Measurements from ENCODE around the gene QDPR.
A peak's percentile ranks its signal among the peaks of the same experiment; 100 is the strongest.
"Not testable (repeated sequence)": the region's sequence is repeated elsewhere in the genome, so short reads cannot be mapped to it uniquely, and the experiment has no call there.

QDPR gene

DNA sequence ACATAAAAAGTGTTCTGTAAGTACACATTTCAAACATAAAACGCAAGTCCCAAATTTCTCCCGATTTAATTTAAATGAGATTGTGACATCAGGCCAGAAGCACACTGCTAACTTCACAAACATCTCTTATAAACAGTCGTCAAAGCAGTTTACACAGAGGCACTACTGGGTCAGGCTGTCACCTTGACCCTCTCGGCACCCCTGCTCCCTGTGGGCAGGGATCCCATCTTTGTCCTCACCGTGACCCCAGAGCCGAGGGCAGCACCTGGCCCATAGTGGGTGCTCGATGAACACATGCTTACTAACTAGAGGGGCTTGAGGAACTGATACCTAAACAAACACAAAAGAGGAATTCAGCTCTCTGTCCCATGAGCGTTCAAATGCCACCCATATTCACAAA lies 22.2 kb downstream of the QDPR start:
- DNase-seq, result no peak

DNA sequence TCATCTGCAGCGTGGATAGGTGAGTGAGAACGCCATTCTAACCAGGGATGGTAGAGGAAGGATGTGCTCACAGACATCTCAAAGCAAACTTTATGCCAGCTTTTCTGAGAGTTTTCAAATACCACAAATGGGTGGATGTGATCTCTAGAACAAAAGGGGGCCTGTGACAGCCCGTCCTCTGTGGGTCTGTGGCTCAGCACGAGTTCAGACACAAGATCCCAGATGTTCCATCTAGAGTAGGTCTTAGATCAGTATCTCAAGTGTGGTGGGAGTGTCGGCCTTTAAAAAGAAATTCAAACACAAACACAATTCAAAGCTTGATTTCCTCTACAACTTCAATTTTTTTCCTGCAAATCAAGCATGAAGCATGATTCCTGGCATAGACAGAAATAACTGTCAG lies 22.8 kb downstream of the QDPR start:
- no peak for DNase-seq

DNA sequence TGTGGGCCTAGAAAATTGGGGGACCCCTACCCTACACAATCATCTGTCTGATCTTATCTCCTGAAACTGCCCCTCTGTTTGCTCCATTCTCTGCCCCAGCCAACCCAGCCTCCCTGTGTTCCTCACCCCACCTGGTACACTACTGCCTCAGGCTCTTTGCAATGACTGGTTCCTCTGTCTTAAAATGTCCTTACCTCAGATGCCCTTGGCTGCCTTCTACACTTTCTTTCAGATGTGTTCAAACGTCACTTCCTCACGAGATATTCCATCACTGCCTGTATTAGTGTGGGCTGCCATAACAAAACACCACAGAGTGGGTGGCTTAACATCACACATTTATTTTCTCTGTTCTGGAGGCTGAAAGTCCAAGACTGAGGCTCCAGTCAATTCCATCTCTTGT lies 29.2 kb downstream of the QDPR start:
- DNase-seq, result no peak

DNA sequence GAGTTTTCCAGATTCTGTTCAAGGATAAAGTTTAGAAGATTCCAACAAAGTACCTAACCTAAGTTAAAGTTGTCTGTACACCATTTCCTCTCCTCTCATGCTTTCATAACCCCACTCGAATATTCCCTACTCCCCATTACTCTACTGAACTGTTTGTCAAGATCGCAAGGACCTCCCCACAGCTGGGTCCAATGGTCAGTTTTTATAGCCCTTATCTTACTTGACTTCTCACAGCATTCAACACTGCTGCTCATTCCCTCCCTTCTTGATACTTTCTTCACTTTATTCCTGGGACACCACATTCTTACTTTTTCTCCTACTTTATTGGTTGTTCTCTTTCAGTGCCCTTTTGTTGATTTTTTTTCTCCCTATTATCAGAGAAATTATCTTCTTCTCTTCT lies 30.9 kb downstream of the QDPR start:
- no peak for DNase-seq

DNA sequence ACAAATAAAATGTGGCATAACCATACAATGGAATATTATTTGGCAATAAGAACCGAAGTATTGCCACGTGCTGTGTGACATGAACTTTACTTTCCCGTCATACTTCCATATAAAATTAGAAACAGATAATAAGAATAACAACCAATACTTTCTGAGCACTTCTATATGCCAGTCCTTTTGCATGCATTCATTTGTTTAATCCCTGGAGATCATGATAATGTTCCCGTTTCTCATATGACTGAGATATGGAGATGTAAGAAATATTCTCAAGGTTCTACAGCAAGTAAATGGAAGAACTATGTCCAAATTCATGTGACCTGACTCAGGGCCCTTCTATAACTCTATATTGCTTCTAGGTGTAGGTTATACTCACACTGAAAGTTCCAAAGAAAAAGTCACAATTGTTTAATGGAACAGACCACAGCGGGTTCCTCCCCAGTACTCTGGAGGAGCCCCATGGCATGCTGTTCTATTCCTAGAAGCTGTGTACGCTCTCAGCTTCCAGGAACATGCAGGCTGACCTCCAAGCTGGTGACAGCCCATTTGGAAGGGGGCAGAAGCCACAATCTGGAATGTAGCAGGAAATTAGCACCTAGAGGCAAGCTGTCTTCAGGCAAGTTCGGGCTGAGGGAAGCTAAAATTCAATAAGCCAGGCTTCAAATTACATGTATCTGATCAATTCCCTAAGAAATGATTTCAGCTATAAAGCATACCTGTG lies 31.5 kb downstream of the QDPR start:
- DNase-seq, result no peak

DNA sequence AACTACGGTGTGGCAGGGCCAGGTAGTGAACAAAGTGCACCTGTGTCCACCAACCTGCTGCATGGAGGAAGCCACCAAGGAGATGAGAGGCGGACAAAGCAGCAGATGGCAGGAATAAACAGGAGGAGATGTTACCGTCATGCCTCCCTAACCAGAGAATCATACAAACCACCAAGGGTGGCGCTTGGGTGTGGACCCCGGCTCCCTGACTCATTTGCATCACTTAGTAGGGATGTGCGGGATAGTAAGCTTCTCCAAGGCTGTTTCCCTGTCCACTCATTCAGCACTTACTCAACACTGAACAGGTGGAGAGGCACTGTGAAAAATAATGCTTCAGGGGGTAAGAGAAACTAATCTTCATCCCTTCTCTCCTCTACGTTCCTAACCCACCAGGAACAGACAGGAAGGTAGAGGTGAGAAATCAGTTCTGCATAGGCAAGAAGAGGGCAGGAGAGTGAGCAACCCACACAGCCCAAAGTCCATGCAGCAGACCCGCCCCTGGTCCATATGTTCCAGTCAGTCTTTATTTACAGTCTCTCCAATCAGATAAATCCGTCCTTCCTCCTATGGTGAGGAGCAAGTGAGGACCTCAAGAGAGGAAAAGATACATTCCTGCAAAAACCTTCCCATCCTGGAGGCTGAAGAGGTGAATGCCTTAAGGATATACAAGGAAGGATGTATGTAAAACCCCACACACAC lies 34.0 kb downstream of the QDPR start:
- DNase-seq, result no peak

DNA sequence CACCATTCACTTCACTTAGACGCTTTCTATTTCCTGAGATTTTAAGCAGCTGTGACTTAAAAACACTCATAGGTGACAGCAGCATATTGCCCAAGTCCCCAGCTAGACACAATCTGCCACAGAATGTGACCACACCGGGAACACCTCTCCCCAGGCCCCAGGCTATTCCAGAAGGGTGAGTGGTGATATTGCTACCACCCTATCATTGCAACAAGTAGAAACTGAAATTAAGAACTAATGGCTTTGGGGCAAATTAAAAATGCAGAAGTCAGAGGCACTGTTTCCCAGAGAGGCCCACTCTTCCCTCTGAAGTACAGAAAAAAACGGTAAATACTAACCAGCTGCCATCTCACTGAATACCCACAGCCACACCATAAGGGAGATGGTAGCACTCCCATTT lies 35.0 kb downstream of the QDPR start:
- no peak for DNase-seq

DNA sequence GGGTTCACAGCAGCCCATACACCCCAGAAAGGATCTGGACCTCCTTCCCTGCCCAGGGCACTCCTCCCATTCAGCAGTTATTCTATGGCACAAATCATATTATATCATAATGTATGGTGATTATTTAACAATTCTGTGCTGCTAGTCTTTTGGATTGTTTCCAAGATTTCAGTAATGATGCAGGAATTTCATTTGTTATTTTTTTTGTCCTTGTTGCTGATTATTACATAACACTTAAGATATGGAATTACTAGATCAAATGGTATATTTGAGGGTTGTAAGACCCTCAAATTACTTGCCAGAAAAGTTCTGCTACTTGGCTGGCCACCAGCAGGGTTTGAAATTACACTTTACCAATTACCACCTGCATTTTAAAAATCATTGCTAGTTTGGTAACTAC lies 36.4 kb downstream of the QDPR start:
- no peak for DNase-seq

DNA sequence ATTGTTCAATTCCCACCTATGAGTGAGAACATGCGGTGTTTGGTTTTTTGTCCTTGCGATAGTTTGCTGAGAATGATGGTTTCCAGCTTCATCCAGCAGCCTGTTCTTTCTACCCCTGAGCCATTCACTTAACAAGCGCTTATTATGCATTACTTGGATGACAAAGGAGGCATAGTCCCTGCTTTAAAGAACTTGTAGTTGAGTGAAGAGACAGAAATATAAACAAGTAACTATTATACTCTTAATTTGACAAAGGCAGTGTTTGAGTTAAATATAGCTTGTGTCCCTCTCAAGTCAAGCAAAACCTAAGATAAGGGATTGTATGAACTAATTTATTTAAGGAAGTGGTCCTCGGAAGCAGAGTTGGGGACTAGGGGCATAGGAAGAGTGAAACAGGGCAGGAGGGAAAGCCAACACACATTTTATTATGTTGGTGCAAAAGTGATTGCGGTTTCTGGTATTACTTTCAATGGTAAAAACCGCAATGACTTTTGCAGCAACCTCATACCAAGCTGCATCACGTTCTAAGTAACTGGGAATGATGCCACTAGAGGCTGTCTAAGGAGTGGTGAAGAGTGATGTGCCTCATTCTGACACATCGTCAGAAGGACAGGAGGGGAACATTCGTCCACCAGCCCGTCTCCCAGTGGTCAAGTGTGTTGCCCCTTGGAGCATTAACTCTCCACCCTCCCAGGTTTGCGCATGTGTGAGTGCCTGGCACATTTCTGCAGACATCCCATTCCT lies 41.8 kb downstream of the QDPR start:
- no peak for DNase-seq

DNA sequence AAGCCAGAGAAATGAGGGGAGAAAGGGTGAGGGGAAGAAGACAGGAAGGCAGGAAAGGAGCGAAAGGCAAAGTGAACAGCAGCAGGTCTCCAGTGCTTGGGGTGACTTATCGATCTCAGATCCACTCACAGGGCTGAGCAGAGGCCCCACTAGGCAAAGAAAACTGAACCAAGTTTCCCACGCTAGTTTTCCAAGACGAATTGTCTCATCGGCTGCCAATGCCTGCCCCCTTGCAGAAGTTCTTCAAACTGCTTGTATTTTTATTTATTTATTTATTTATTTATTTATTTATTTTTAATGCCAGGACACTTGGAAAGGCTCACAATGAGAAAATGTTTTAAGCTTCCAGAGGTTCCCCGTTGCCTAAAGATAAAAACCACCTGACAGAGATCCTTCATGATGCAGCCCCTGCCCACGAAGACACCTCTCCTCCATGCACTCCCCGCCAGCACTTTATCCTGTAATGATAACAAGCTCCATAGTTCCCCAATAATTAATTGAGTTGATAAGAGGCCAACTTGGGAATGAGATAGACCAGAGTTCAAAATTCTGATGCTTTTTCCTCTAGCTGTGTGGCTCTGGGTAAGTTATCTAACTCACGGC lies 43.2 kb downstream of the QDPR start:
- no peak for DNase-seq

DNA sequence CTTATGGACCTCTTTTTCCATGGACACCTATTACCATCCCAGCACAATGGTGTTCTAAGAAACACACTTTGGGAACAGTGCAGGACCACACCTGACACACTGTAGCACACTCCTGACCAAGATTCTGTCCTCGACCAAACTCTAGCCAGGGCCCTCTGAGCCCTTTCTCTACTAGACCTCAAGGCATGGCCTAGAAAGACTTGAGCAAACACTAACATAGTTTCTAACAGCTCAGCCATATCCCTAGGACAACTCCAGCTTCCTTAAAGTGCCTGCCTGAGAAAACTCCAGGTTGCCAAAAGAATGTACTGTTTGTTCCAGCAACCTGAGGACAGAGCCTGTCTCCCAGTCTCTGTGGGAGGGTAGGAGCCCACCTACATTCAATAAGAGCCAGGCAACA lies 48.3 kb downstream of the QDPR start:
- DNase-seq, result no peak

DNA sequence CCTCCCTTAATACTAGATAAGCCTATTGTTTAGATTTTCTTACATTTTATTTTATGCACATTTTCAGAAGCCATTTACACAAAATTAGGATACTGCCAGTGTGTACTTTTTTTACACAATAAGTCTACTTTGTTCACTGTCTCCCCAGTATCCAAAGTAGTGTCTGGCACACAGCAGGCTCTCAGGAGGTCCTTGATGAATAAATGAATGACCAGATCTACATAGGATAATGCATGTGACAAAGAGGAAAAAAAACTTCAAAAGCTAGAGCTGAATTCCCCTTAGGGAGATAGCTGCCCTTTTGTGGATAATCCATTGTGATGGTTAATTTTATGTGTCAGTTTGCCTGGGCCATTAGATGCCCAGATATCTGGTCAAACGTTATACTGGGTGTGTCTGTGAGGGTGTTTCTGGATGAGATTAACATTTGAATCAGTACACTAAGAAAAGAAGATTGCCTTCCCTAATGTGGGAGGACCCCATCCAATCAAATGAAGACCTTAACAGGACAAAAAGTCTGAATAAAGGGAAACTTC lies 61.6 kb downstream of the QDPR start:
- DNase-seq, result no peak

DNA sequence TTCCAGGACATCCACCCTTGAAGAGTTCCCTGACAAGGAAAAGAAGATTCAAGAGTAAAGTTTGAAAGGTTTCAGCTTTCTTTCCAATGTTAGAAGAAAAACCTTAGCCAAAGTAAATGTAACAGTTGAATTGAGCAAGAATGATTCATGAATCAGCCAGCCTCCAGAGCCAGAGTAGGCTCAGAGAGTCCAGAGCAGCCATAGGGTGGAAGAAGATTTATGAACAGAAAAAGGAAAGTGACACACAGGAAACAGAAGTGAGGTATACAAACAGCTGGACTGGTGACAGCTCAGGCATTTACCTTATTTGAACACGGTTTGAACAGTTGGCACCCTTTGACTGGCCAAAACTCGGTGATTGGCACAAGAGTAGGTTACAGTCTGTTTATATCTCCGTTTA lies 63.2 kb downstream of the QDPR start:
- no peak for DNase-seq

DNA sequence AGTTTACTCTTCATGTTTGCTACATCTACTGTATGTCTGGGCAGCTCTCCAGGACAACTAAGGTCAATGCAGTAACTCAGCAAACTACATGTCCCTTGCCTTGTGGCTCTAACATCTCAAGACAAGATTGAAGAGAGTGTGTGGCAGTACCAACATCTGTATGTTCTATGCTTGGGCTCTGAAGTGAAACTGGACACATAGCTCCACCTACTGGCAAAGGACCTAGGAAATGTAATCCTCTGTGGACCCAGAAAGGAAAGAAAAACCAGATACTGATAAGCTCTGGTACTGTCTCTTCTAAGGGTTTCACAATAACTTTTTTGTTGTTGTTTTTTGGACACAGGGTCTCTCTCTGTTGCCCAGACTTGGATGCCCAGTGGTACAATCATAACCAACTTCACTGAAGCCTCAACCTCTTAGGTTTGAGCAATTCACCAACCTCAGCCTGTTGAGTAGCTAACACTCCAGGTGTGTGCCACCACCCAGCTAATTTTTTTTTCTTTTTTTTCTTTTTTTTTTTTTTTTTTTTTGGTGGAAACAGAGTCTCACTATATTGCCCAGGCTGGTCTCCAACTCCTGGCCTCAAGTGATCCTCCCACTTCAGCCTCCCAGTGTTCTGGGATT lies 64.1 kb downstream of the QDPR start:
- DNase-seq, result peak; percentile 1

DNA sequence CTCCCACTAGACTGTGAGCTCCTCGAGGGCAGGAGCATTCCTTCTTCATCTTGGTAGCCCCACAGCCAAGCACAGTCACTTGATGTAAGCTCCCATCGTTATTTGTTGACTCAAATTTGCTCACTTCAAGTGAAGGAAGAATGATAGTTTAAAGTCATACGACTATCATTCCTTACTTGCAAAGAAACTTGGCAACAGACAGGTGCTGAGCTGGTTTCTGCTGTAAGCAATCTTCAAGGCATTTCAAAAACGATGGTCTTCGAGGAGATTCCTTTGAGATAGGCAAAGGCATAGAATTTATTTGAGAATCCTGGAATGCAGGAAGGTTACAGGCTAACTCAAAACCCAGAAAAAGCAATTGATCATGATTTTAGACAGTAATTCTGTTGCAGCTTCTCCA lies 64.8 kb downstream of the QDPR start:
- no peak for DNase-seq

DNA sequence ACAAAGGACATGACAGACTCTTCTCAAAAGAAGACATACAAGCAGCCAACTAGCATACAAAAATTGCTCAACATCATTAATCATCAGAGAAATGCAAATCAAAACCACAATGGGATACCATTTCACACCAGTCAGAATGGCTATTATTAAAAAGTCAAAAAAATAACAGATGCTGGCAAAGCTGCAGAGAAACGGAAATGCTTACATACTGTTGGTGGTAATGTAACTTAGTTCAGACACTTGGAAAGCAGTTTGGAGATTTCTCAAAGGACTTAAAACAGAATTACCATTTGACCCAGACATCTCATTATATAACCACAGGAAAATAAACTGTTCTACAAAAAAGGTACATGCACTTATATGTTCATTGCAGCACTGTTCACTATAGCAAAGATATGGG lies 69.4 kb downstream of the QDPR start:
- DNase-seq, result not testable (repeated sequence)

DNA sequence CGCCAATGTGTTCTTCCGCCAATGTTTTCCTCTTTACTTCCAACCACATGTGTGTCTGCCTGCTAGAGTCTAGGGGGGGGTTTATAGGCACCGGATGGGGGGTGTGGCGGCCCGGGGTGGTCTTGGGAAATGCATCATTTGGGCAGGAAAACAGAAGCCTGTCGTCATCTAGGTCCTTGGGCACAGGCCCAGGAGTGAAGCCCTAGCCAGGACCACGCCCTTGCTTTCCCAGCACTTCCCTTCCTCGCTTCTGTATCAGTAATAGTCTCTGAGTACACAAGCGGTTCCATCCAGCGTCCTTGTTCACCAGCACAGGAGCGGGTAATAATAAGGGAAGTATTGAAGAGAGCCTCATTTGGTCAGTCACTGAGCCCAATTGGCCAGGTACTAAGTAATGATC lies 74.5 kb downstream of the QDPR start:
- DNase-seq, result no peak

DNA sequence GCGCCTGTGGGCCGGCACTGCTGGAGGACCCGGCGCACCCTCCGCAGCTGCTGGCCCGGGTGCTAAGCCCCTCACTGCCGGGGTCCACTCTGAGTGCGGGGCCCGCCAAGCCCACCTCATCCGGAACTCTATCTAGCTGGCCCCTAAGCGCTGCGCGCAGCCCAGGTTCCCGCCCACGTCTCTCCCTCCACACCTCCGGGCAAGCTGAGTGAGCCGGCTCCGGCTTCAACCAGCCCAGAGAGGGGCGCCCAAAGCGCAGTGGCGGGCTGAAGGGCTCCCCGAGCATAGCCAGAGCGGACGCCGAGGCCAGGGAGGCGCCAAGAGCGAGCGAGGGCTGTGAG lies 75.2 kb downstream of the QDPR start:
- DNase-seq, result no peak

All from NCI-H2171 (cell line).